ENCODE results near the gene VARS1. TPM values are rescaled to one million over a fixed set of nuclear protein-coding genes. Genes with fewer than 3 reads are reported as not detected.
"Not testable (repeated sequence)": the region's sequence is repeated elsewhere in the genome, so short reads cannot be mapped to it uniquely, and the experiment has no call there.

Gene VARS1
- 150 and 161 TPM in 2 replicates for total RNA-seq

DNA sequence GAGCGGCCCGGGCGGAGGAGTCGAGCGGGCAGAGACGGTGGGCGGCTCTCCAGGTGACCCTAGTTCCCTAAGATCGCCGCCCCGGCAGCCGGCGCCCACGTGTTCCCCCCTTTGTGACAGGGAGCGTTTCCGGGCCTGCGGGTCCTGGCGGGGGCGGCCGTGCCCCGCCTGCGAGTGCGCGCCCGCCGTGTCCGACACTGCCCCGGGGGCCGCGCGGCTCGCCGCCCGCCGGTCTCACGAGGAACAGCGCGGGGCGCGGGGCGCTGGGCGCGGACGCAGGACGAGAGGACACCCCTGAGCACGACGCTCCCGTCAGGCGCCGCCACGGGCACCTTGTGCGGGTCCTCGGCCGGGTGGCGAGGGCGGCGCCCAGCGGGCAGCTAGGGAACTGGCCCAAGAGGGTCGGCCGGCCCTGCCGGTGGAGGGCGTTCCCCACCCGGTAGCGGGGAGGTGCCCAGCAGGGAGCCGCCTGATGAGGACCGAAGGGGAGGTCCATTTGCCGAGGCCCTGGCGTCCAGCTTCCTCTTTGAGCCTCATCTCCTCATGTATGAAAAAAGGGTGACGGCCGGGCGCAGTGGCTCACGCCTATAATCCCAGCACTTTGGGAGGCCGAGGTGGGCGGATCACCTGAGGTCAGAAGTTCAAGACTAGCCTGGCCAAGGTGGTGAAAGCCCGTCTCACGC, at the start of gene VARS1:
VARS1 (minus strand) TSS at position 137 of the 683 bp plus-strand sequence. CDS start 535 bp downstream, outside the sequence.
- no peaks in the 10 kb centered on the region for H3K27me3 Mint-ChIP-seq (ENCODE audit: insufficient read depth)

DNA sequence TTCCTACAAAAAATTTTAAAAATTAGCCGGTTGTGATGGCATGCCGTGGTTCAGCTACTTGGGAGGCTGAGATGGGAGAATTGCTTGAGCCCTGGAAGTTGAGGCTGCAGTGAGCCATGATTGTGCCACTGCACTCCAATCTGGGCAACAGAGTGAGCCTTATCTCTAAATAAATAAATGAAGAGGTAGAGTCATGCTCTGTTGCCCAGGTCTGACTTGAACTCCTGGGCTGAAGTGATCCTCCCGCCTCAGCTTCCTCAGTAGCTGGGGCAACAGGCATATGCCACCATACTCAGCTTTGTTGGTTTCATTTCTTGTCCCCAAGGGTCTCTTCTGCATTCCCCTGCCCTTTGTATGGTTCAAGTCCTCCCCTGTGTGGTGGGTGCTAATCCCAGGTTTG, 49.0 kb upstream of the VARS1 start:
- Mint-ChIP-seq H3K4me3 (no peak overlapping the region), H3K27ac (no peak overlapping the region), H3K4me1 (ENCODE audit: low read depth) (peaks cover 10% of the 10 kb centered on the region), H3K36me3 (ENCODE audit: low read depth) (peaks cover 21% of the 10 kb centered on the region), H3K9me3 (no peaks in the 10 kb centered on the region), H3K27me3 (ENCODE audit: insufficient read depth) (peaks cover 4% of the 10 kb centered on the region)
- intact Hi-C loops (cut with micrococcal nuclease), result no loop called here
- no peak for DNase-seq (ENCODE audit: low spot score)

More for the DNA sequence above, at the start of gene VARS1:
- H3K27ac Mint-ChIP-seq, result peak within 1 kb of the TSS; percentile 96
- peaks cover 36% of the 10 kb centered on the region for H3K4me1 Mint-ChIP-seq (ENCODE audit: low read depth)
- H3K9me3 Mint-ChIP-seq, result no peaks in the 10 kb centered on the region
- DNase-seq (ENCODE audit: low spot score), result peak; percentile 84
- H3K36me3 Mint-ChIP-seq (ENCODE audit: low read depth), result peaks cover 28% of the 10 kb centered on the region
- intact Hi-C loops (cut with micrococcal nuclease), result loop anchor here (1.0 to 2.0 kb wide), 8 partner anchors 11 to 92 kb away; partner anchors contain the start of genes ABHD16A, HSPA1B, LSM2 and VWA7
- peak within 1 kb of the TSS; percentile 86 for H3K4me3 Mint-ChIP-seq

DNA sequence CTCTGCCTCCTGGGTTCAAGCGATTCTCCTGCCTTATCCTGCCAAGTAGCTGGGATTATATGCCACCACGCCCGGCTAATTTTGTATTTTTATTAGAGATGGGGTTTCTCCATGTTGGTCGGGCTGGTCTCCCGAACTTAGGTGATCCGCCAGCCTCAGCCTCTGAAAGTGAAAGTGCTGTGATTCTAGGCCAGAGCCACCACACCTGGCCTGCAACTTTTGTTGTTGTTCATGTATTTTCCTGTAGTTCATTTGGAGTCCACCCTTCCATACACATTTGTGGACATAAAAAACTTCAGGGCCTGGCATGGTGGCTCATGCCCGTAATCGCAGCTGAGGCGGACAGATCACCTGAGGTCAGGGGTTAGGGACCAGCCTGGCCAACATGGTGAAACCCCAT, 46.5 kb upstream of the VARS1 start:
- Mint-ChIP-seq H3K4me1 (ENCODE audit: low read depth) (peaks cover 24% of the 10 kb centered on the region), H3K4me3 (no peak overlapping the region), H3K27ac (no peak overlapping the region), H3K36me3 (ENCODE audit: low read depth) (peaks cover 39% of the 10 kb centered on the region), H3K27me3 (ENCODE audit: insufficient read depth) (no peaks in the 10 kb centered on the region), H3K9me3 (no peaks in the 10 kb centered on the region)
- DNase-seq (ENCODE audit: low spot score), result no peak
- intact Hi-C loops (cut with micrococcal nuclease), result no loop called here

DNA sequence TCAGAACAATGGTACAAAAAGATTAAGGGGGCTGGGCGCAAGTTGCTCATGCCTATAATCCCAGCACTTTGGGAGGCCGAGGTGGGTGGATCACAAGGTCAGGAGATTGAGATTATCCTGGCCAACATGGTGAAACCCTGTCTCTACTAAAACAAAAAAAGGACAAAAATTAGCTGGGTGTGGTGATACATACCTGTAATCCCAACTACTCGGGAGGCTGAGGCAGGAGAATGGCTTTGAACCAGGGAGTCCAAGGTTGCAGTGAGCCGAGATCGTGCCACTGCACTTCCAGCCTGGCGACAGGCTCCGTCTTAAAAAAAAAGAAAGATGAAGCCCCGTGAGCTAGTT, 44.2 kb upstream of the VARS1 start:
- H3K4me1 Mint-ChIP-seq (ENCODE audit: low read depth), result peaks cover 41% of the 10 kb centered on the region
- peaks cover 52% of the 10 kb centered on the region for H3K36me3 Mint-ChIP-seq (ENCODE audit: low read depth)
- intact Hi-C loops (cut with micrococcal nuclease); DNase-seq (ENCODE audit: low spot score); H3K27me3 Mint-ChIP-seq (ENCODE audit: insufficient read depth); H3K4me3 Mint-ChIP-seq; H3K9me3 Mint-ChIP-seq; H3K27ac Mint-ChIP-seq: not testable (repeated sequence)

DNA sequence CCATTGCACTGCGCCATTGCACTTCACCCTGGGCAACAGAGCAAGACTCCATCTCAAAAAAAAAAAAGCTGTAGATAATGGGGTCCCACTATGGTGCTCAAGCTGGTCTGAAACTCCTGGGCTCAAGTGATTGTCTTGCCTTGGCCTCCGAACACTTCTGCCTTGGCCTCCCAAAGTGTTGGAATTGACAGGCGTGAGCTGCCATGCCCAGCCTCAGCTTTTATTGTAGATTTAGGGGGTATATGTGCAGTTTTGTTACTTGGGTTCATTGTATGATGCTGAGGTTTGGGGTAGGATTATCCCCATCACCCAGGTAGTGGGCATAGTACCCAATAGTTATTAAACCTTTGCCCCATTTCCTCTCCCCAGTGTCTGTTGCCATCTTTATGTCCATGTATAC, 43.4 kb upstream of the VARS1 start:
- intact Hi-C loops (cut with micrococcal nuclease), result no loop called here
- H3K4me3 Mint-ChIP-seq, result peak overlapping the region; percentile 59
- peaks cover 49% of the 10 kb centered on the region for H3K4me1 Mint-ChIP-seq (ENCODE audit: low read depth)
- H3K9me3 Mint-ChIP-seq, result no peaks in the 10 kb centered on the region
- no peak for DNase-seq (ENCODE audit: low spot score)
- peaks cover 54% of the 10 kb centered on the region for H3K36me3 Mint-ChIP-seq (ENCODE audit: low read depth)
- H3K27me3 Mint-ChIP-seq (ENCODE audit: insufficient read depth), result no peaks in the 10 kb centered on the region
- no peak overlapping the region for H3K27ac Mint-ChIP-seq

DNA sequence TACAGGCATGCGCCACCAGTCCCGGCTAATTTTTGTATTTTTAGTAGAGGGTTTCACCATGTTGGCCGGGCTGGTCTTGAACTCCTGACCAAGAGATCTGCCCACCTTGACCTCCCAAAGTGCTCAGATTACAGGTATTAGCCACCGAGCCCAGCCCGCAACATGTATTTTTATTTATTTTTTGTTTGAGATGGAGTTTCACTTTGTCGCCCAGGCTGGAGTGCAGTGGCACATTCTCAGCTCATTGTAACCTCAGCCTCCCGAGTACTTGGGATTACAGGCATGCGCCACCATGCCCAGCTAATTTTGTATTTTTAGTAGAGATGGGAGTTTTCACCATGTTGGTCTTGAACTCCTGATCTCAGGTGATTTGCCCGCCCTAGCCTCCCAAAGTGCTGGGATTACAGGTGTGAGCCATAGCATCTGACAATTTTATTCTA, 42.6 kb upstream of the VARS1 start:
- Mint-ChIP-seq H3K4me3 (peak overlapping the region; percentile 94), H3K4me1 (ENCODE audit: low read depth) (peaks cover 49% of the 10 kb centered on the region), H3K36me3 (ENCODE audit: low read depth) (peaks cover 54% of the 10 kb centered on the region)
- H3K27ac Mint-ChIP-seq; H3K9me3 Mint-ChIP-seq; H3K27me3 Mint-ChIP-seq (ENCODE audit: insufficient read depth); intact Hi-C loops (cut with micrococcal nuclease); DNase-seq (ENCODE audit: low spot score): not testable (repeated sequence)

DNA sequence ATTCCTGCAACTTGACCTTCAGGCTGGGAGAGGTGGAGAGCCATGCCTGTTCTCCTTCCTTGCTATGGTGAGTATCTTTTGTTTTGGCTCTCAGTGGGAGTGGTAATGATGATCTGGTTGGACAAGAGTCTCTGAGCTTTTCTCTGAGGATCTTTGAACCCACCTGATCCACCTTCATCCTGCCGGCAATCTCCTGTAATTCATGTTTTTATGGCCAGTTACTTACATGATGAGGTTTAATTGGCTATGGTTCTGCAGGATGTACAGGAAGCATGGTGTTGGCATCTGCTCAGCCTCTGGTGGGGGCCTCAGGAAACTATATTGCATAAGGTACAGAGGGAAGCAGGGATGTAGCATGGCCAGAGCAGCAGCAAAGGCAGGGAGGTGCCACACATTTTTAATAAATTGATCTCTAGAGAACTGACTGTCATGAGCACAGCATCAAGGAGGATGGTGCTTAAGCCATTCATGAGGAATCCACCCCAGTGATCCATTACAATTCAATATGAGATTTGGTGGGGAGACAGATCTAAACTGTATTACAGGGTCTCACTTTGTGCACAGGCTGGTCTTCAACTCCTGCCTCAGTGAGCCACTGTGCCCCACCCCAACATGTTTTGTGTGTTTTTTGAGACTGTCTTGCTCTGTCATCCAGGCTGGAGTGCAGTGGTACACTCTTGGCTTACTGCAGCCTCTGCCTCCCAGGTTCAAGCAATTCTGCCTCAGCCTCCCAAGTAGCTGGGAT, 42.0 kb upstream of the VARS1 start:
- Mint-ChIP-seq H3K4me3 (peak overlapping the region; percentile 94), H3K4me1 (ENCODE audit: low read depth) (peaks cover 49% of the 10 kb centered on the region), H3K36me3 (ENCODE audit: low read depth) (peaks cover 54% of the 10 kb centered on the region), H3K9me3 (no peaks in the 10 kb centered on the region), H3K27me3 (ENCODE audit: insufficient read depth) (no peaks in the 10 kb centered on the region), H3K27ac (peak overlapping the region; percentile 67)
- DNase-seq (ENCODE audit: low spot score), result no peak
- intact Hi-C loops (cut with micrococcal nuclease), result no loop called here

DNA sequence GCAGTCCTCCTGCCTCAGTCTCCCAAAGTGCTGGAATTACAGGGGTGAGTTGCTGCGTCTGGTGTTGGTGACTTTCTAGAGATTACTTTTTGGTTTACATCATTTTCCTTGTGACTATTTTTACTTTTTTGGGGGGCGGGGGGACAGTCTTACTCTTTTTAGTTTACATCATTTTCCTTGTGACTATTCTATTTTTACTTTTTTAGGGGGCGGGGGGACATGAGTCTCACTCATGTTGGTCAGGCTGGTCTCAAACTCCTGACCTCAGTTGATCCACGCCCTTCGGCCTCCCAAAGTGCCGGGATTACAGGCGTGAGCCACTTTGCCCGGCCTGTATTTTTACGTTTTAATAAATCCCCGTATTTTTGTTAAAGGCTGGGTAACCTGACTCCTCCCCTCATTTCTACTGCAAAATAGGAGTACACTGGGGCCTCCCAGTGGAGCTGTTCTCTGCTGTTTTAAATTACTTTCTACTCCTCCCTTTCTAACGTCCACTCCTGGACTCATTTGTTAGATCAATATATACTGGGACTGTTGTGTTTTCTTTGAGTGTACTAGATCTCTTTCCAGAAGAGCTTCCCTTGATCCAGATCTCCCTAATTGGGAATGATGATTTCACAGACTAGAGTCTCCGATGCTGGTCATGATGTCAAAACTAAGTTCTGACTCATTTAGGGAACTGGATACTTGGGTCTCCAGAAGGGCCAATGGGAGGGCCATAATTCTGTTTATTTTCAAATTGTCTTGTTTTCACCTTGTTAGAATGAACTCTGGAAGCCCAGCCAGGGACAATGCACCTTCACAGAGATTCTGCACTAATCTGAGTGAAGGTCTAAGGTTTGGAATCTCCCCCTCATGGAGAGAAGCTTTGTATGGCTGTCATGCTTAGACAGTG, 41.2 kb upstream of the VARS1 start:
- Mint-ChIP-seq H3K4me3 (peak overlapping the region; percentile 94), H3K4me1 (ENCODE audit: low read depth) (peaks cover 49% of the 10 kb centered on the region), H3K27ac (peak overlapping the region; percentile 100), H3K36me3 (ENCODE audit: low read depth) (peaks cover 54% of the 10 kb centered on the region), H3K27me3 (ENCODE audit: insufficient read depth) (no peaks in the 10 kb centered on the region), H3K9me3 (no peaks in the 10 kb centered on the region)
- no peak for DNase-seq (ENCODE audit: low spot score)
- intact Hi-C loops (cut with micrococcal nuclease), result no loop called here

DNA sequence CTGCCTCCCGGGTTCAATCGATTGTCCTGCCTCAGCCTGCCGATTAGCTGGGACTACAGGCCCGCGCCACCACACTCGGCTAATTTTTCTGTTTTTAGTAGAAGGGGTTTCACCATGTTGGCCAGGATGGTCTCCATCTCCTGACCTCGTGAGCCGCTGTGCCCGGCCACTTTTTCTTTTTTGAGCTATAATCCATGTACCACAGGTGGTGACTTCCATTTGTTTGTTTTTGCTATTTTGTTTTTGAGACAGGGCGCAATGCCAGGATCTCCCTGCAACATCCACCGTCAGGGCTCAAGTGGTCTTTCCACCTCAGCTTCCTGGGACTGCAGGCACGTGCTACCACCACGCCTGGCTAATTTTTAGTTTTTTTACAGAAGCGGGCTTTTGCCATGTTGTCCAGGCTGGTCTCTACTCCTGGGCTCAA, 40.5 kb upstream of the VARS1 start:
- DNase-seq (ENCODE audit: low spot score), result no peak
- Mint-ChIP-seq H3K36me3 (ENCODE audit: low read depth) (peaks cover 51% of the 10 kb centered on the region), H3K9me3 (no peaks in the 10 kb centered on the region), H3K27ac (peak overlapping the region; percentile 100), H3K4me1 (ENCODE audit: low read depth) (peaks cover 52% of the 10 kb centered on the region), H3K27me3 (ENCODE audit: insufficient read depth) (no peaks in the 10 kb centered on the region), H3K4me3 (peak overlapping the region; percentile 94)
- intact Hi-C loops (cut with micrococcal nuclease), result no loop called here

DNA sequence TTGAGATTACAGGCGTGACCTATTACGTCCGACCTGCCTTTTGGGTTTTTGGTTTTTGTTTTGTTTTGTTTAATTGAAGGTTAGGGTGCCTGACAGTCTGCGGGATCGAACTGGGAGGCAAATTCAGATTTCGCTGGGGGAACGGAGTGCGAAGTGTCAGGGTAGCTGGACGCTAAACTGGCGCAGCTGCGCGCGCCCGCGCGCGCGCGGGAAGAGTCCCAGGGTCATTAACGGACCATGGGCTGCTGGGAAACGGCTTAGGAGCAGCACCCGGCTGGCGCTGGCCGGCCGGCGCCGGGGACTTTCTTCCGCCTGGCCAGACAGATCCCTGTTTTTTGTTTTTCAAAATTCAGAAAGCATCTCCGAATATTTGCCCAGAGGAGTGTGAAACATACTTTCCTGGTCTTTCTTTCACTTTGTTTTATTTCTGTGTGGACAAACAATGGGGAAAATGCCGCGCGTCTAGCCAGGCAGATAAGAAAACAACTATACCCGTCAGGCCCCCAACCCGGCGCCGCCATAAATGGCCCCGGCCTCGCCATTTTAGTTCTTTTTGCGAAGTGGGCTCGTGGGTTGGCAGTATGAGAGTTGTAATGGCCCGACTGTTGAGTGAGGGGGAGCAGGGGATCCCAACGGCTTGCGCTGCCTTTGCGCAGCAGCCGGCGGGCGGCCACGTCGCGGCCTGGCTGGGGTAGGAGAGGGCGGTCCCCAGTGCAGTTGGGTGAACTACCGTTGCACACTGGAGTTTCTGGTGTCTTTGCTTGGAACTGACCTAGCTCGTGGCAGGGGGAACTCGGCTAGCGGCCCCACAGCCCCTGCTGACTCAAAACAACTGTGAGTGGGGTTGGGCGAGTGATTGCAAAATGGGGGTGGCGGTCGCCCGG, 39.1 kb upstream of the VARS1 start:
- DNase-seq (ENCODE audit: low spot score), result peak; percentile 72
- Mint-ChIP-seq H3K4me1 (ENCODE audit: low read depth) (peaks cover 49% of the 10 kb centered on the region), H3K27ac (peak overlapping the region; percentile 100), H3K9me3 (no peaks in the 10 kb centered on the region), H3K4me3 (peak overlapping the region; percentile 94), H3K27me3 (ENCODE audit: insufficient read depth) (no peaks in the 10 kb centered on the region), H3K36me3 (ENCODE audit: low read depth) (peaks cover 49% of the 10 kb centered on the region)
- intact Hi-C loops (cut with micrococcal nuclease), result loop anchor here (1.0 to 2.0 kb wide), 7 partner anchors 20 to 214 kb away; partner anchors contain the start of genes HSPA1A, HSPA1L, PRRC2A and VARS1

DNA sequence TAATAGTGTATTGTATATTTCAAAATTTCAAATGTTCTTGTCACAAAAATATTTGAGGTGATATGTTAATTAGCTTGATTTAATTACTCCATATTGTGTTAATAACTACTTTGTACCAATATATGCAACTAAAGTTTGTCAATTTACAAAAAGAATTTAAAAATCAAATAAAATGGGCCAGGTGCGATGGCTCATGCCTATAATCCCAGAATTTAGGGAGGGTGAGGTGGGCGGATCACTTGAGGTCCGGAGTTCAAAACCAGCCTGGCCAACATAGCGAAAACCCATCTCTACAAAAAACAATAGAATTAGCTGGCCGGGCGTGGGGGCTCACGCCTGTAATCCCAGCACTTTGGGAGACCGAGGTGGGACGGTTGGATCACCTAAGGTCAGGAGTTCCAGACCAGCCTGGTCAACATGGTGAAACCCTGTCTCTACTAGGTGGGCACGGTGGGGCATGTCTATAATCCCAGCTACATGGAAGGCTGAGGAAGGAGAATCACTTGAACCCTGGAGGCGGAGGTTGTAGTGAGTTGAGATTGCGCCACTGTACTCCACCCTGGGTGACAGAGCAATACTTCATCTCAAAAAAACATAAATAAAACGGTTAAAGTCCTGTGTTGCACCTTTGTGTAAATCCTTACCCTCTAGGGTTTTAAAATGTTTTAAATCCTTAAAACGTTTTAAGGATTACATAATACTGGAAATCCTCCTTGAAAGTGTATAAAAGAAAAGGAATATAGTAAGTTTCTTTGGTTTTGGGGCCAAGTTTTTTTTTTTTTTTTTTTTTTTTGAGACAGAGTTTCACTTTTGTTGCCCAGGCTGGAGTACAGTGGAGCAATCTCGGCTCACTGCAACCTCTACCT, 36.0 kb upstream of the VARS1 start:
- intact Hi-C loops (cut with micrococcal nuclease), result loop anchor here (2.0 kb wide), 1 partner anchor 55 kb away; the partner anchor contains the start of gene VWA7
- Mint-ChIP-seq H3K4me3 (peak overlapping the region; percentile 95), H3K27ac (peak overlapping the region; percentile 18), H3K36me3 (ENCODE audit: low read depth) (peaks cover 26% of the 10 kb centered on the region), H3K4me1 (ENCODE audit: low read depth) (peaks cover 37% of the 10 kb centered on the region), H3K9me3 (no peaks in the 10 kb centered on the region), H3K27me3 (ENCODE audit: insufficient read depth) (no peaks in the 10 kb centered on the region)
- no peak for DNase-seq (ENCODE audit: low spot score)

Measured in activated T-helper 1 cell treated with anti-CD3 and anti-CD28 coated beads, Interleukin-12 subunit alpha, Interleukin-12 subunit beta, Interleukin-2, Interleukin-4 antibody, amounts not matched to agents 30 ng/mL and 10 ng/mL and 1 ng/mL, durations not matched to agents 14 hours and 24 hours and 36 hours (primary cell).